Gastrocnemius medialis (tissue), 4 donors: ENCODE measurements around the gene NPIPB8.
"Not testable (repeated sequence)": the region's sequence is repeated elsewhere in the genome, so short reads cannot be mapped to it uniquely, and the experiment has no call there.

Experiments
- CTCF ChIP-seq, 5 experiments: fragments of 450-650 bp in 3 of 5; fragments of 200-600 bp in 2 of 5; sonication (generic) in 2 of 5; IDR thresholded peaks in 4 of 5; conservative IDR thresholded peaks in 1 of 5; 1 replicate in 4 of 5; 2 replicates in 1 of 5; pipeline ENCODE4 v1.5.1; 2016 to 2019; ENCODE audit warnings: antibody characterized with exemption in 5 of 5, mild to moderate bottlenecking in 3 of 5, moderate library complexity in 3 of 5
- POLR2A ChIP-seq, 2 donors: fragments of 450-650 bp; IDR thresholded peaks; one replicate each; pipeline ENCODE4 v1.6.1; 2017; ENCODE audit warnings: antibody characterized with exemption in 2 of 2, mild to moderate bottlenecking in 2 of 2, moderate library complexity in 2 of 2

- not testable (repeated sequence) for TF ChIP-seq CTCF (IDR thresholded peaks at IDR 0.05 in 4 of 5, conservative IDR thresholded peaks at IDR 0.05 in 1 of 5); POLR2A (IDR thresholded peaks at IDR 0.05)
These were observed 36.9 kb upstream of the NPIPB8 start for GRCh38 chr16:28600965-28601364.
